Tibial artery (tissue), 4 donors: ENCODE data around the gene MUC2.

Source experiments
- DNase-seq, 2 donors: peaks; one replicate each; pipeline ENCODE4 v3.0.0-alpha.2; 2019
- H3K27ac ChIP-seq, 2 donors: fragments of 200-600 bp; sonication (generic) in 1 of 2; 1 replicate in 1 of 2; 2 replicates in 1 of 2; pipeline ENCODE4 v1.5.1; 2018 to 2019; ENCODE audit warnings: mild to moderate bottlenecking in 1 of 2
- H3K27me3 ChIP-seq, 2 donors: fragments of 200-600 bp; sonication (generic) in 1 of 2; one replicate each; pipeline versions ENCODE4 v1.5.1 to v1.6.0; 2016 to 2019
- H3K36me3 ChIP-seq, 3 donors: fragments of 200-600 bp; sonication (generic) in 2 of 3; one replicate each; pipeline ENCODE4 v1.5.1; 2016 to 2019; ENCODE audit warnings: mild to moderate bottlenecking in 2 of 3
- H3K4me1 ChIP-seq, 4 donors: fragments of 200-600 bp; sonication (generic) in 2 of 4; 1 replicate in 3 of 4; 2 replicates in 1 of 4; pipeline ENCODE4 v1.5.1; 2016 to 2019
- H3K4me3 ChIP-seq, 2 donors: fragments of 200-600 bp; sonication (generic) in 1 of 2; 1 replicate in 1 of 2; 2 replicates in 1 of 2; pipeline ENCODE4 v1.5.1; 2018 to 2019; ENCODE audit warnings: mild to moderate bottlenecking in 2 of 2
- H3K9me3 ChIP-seq, 3 donors: fragments of 200-600 bp; sonication (generic) in 1 of 3; one replicate each; pipeline ENCODE4 v1.5.1; 2016 to 2019
- intact Hi-C: fragments of 100-400 bp; cut with DNase I; formaldehyde crosslinking; loops from one replicate; pipeline ENCODE4 v1.15.0; 2023; ENCODE audit warnings: low total_unique reads
- TF ChIP-seq, protein P1 (sequence below), 2 experiments: fragments of 200-600 bp in 1 of 2; fragments of 450-650 bp in 1 of 2; IDR thresholded peaks; one replicate each; pipeline ENCODE4 v1.5.1; 2017 to 2019; ENCODE audit warnings: antibody characterized with exemption in 2 of 2, mild to moderate bottlenecking in 1 of 2, moderate library complexity in 1 of 2

The MUC2 gene

DNA sequence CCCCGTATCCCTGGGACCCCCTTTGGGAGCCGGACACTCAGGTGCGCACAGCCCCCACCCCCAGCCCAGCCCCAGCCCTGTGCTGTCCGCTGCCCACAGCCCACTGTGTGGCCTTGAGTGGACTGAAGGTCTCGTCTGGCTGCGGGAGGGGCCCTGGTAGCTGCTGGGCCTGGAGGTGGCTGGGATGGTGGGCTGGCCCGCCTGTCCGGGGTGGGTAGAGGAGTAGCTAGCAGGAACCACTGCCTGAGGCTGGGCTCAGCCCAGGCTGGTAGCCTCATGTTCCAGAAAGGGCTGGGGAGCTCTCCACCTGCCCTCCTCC, 33.6 kb upstream of the MUC2 start:
- H3K4me3 ChIP-seq: no peak overlapping the region
- H3K9me3 ChIP-seq: no peaks in the 10 kb centered on the region
- H3K27me3 ChIP-seq: peaks cover 0 to 72% of the 10 kb centered on the region in 2 donors
- peaks cover 0 to 9% (median 0%) of the 10 kb centered on the region in 4 donors for H3K4me1 ChIP-seq
- no peak for DNase-seq
- intact Hi-C loops: no loop called here
- TF ChIP-seq, protein P1, sequence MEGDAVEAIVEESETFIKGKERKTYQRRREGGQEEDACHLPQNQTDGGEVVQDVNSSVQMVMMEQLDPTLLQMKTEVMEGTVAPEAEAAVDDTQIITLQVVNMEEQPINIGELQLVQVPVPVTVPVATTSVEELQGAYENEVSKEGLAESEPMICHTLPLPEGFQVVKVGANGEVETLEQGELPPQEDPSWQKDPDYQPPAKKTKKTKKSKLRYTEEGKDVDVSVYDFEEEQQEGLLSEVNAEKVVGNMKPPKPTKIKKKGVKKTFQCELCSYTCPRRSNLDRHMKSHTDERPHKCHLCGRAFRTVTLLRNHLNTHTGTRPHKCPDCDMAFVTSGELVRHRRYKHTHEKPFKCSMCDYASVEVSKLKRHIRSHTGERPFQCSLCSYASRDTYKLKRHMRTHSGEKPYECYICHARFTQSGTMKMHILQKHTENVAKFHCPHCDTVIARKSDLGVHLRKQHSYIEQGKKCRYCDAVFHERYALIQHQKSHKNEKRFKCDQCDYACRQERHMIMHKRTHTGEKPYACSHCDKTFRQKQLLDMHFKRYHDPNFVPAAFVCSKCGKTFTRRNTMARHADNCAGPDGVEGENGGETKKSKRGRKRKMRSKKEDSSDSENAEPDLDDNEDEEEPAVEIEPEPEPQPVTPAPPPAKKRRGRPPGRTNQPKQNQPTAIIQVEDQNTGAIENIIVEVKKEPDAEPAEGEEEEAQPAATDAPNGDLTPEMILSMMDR (IDR thresholded peaks at IDR 0.05): no peak
- no peaks in the 10 kb centered on the region for H3K36me3 ChIP-seq
- H3K27ac ChIP-seq: no peak overlapping the region

DNA sequence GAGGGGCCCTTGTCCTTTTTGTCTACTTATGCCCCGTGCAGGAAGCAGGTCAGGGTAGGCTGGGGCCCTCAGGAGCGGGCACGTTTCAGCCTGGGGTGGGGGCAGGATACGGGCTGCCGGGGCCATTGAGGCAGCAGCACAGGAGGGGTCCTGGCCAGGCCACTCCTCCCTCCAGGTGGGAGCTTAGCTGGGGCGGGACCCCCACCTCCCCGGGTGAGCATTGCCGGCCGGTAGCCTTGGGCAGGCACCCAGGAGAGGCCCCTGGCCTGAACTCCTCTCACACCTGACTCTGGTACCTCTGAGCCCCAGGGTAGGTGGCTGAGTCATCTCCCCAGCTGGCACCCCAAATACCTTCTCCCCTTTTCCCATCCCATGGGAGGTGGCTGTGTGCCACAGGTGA, 33.2 kb upstream of the MUC2 start:
- H3K27ac ChIP-seq: no peak overlapping the region

DNA sequence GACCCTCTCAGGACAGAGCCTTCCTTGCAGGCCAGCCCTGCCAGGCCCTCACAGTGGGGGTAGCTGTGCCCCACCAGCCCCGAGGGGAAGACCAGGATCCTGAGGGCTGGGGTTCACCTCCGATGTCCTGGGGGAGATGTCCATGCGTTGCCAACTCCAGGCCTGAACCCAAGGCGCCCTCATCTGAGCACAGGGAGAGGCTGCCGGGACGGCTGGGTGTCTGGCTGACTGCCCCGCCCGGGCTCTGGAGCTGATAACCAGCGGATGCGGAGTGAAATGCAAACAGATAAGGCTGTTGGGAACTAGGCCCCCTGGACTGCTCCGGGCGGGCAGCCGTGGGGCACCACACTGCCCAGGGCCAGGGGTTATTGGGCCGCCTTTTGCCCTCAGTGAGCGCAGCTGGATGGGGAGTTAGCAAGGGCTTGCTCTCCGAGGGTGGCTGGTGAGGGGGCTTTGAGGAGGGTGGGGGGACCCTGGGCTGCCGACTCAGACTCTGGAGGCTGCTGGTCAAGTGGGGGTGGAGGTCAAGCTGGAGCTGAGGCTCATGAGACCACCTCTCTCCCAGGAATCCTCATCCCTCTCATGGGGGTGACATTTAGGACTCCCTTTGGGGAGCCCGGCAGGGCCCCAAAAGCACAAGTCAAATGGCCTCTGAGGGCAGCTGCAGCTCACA, 32.6 kb upstream of the MUC2 start:
- DNase-seq: peak in 1 of 2 donors; percentile 51
- Histone ChIP-seq H3K9me3 (no peaks in the 10 kb centered on the region), H3K27me3 (peaks cover 0 to 62% of the 10 kb centered on the region in 2 donors), H3K4me1 (peaks cover 0 to 9% (median 0%) of the 10 kb centered on the region in 4 donors), H3K4me3 (no peak overlapping the region), H3K27ac (no peak overlapping the region), H3K36me3 (no peaks in the 10 kb centered on the region)
- intact Hi-C loops: no loop called here
- TF ChIP-seq, protein P1 (IDR thresholded peaks at IDR 0.05): no peak

More for the DNA sequence above, 33.2 kb upstream of the MUC2 start:
- H3K36me3 ChIP-seq: no peaks in the 10 kb centered on the region
- H3K27me3 ChIP-seq: peaks cover 0 to 68% of the 10 kb centered on the region in 2 donors
- intact Hi-C loops: no loop called here
- no peak for DNase-seq
- H3K9me3 ChIP-seq: no peaks in the 10 kb centered on the region
- H3K4me1 ChIP-seq: peaks cover 0 to 9% (median 0%) of the 10 kb centered on the region in 4 donors
- TF ChIP-seq, protein P1 (IDR thresholded peaks at IDR 0.05): no peak
- no peak overlapping the region for H3K4me3 ChIP-seq

DNA sequence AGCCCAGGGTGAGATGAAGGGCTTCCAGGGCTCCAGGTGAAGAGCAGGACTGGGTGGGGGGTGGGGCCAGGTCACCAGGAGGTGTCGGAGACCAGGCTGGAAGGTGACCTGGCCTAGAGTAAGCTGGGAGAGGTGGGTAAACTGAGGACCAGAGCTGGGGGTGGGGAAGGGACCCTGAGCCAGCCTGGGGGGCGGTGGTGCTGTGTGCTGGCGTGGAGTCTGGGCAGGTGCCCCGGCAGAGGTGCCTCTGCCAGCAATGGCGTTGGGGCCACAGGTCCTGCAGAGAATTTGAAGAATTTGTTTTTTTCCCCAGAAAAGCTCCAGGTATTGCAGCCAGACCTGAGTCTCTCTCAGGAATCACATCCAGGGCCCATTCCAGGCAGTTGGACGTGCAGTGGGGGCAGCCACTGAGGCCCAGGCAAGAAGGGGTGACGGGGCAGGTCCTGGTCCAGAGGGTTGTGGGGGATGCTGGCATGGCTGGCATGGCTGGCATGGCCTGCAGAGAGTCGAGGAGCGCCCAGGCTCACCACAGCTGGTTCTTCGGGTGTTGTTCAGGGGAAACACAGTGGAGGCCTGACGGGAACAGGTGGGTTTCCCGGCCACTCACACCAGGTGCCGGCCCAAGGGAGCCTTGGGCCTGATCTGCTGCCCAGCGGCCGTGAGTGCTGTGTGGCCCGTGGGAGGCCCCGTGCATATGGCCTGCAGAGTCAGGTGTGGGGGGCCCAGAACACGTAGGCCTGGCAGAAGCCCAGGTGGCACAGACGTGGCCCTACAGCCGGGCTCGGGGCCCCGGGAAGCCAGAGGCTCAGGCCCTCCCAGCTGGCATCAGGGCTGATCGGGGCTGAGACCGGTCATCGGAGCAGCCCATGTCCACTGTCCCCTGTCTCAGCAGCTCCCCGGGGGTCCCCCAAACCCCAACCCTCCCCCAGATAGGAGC, 31.8 kb upstream of the MUC2 start:
- H3K36me3 ChIP-seq: no peaks in the 10 kb centered on the region
- H3K4me3 ChIP-seq: no peak overlapping the region
- DNase-seq: peak in 1 of 2 donors; percentile 61
- H3K27me3 ChIP-seq: peaks cover 0 to 61% of the 10 kb centered on the region in 2 donors
- TF ChIP-seq, protein P1 (IDR thresholded peaks at IDR 0.05): no peak
- H3K4me1 ChIP-seq: peaks cover 0 to 9% (median 0%) of the 10 kb centered on the region in 4 donors
- H3K9me3 ChIP-seq: no peaks in the 10 kb centered on the region
- intact Hi-C loops: no loop called here
- no peak overlapping the region for H3K27ac ChIP-seq

DNA sequence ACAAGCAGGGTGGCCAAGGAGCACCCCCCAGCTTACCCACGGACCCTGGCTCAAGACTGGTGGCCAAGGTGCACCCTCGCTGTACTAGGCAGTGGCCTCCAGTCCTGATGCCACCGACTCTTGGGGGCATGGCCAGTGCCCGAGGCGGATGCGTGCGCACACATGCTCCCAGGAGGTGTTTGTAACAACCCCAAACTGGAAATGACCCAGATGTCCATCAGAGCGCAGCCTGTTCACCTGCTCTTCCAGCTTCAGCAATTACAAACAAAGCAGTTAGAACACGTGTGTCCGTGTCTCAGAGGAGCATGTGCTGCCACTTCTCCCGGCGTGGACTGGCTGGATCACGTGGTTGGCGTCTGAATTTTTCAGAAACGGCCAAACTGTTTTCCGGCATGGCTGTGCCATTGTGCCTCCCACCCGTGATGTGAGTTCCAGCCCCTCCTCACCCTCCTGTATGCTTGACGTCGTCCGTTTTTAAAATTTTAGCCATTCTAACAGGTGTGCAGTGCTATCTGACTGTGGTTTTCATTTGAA, 31.0 kb upstream of the MUC2 start:
- Histone ChIP-seq H3K4me1 (peaks cover 0 to 9% (median 0%) of the 10 kb centered on the region in 4 donors), H3K9me3 (no peaks in the 10 kb centered on the region), H3K27ac (no peak overlapping the region), H3K27me3 (peaks cover 0 to 59% of the 10 kb centered on the region in 2 donors), H3K36me3 (no peaks in the 10 kb centered on the region), H3K4me3 (no peak overlapping the region)
- peak in 1 of 2 donors; percentile 59 for DNase-seq
- intact Hi-C loops: no loop called here
- TF ChIP-seq, protein P1 (IDR thresholded peaks at IDR 0.05): no peak
